Measurements from ENCODE around the gene CFAP107. TPM values are rescaled to one million over a fixed set of nuclear protein-coding genes. Genes with fewer than 3 reads are reported as not detected.

CFAP107 gene
- total RNA-seq, 4 donors from 2014 or later: not detected

- no peak for TF ChIP-seq CTCF (IDR thresholded peaks at IDR 0.05; ENCODE audit: low read depth)
Observed at GRCh38 chr1:12709696-12710095, 36.3 kb upstream of the CFAP107 start.

- TF ChIP-seq CTCF (IDR thresholded peaks at IDR 0.05; ENCODE audit: low read depth): no peak
Observed at GRCh38 chr1:12711536-12711935, 34.5 kb upstream of the CFAP107 start.

- no peak for TF ChIP-seq CTCF (IDR thresholded peaks at IDR 0.05; ENCODE audit: low read depth)
Observed at GRCh38 chr1:12712076-12712475, 33.9 kb upstream of the CFAP107 start.

- TF ChIP-seq CTCF (IDR thresholded peaks at IDR 0.05; ENCODE audit: low read depth): no peak
Observed at GRCh38 chr1:12712929-12713328, 33.1 kb upstream of the CFAP107 start.

- no peak for TF ChIP-seq CTCF (IDR thresholded peaks at IDR 0.05; ENCODE audit: low read depth)
Observed at GRCh38 chr1:12714710-12715475, 31.1 kb upstream of the CFAP107 start.

GRCh38 chr1:12715896-12716437 lies 30.0 kb upstream of the CFAP107 start, which contains the start of gene AADACL3:
Gene AADACL3 (plus strand): TSS chr1:12716110. CDS start chr1:12716177, 67 bp downstream.
- no peak for TF ChIP-seq CTCF (IDR thresholded peaks at IDR 0.05; ENCODE audit: low read depth)

GRCh38 chr1:12717301-12717838 lies 28.6 kb upstream of the CFAP107 start:
- no peak for TF ChIP-seq CTCF (IDR thresholded peaks at IDR 0.05; ENCODE audit: low read depth)

Measured in subcutaneous adipose tissue (tissue), 4 donors.